Measurements from ENCODE around the gene BRAP.

DNA sequence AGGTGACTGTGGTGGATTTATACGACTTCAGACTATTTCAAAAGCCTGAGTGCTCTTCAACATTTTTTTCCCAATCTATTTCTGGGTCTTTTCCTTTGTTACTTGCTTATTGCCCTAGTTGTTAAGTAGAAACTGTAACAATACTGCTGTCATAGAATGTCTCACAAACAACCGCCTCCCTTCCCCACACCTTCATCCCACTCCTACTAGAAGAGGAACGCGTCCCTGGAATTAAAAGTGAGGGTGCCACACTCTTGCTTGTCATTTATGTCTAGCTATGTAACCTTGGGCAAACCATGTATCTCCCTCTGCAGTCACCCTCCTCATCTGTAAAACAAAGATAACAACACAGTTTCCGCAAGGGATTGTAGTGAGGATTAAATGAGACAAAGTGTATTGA lies 8.6 kb downstream of the BRAP start:
- TF ChIP-seq, protein P1, sequence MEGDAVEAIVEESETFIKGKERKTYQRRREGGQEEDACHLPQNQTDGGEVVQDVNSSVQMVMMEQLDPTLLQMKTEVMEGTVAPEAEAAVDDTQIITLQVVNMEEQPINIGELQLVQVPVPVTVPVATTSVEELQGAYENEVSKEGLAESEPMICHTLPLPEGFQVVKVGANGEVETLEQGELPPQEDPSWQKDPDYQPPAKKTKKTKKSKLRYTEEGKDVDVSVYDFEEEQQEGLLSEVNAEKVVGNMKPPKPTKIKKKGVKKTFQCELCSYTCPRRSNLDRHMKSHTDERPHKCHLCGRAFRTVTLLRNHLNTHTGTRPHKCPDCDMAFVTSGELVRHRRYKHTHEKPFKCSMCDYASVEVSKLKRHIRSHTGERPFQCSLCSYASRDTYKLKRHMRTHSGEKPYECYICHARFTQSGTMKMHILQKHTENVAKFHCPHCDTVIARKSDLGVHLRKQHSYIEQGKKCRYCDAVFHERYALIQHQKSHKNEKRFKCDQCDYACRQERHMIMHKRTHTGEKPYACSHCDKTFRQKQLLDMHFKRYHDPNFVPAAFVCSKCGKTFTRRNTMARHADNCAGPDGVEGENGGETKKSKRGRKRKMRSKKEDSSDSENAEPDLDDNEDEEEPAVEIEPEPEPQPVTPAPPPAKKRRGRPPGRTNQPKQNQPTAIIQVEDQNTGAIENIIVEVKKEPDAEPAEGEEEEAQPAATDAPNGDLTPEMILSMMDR (IDR thresholded peaks at IDR 0.05), result no peak
- no peak for TF ChIP-seq ZFX (IDR thresholded peaks at IDR 0.05; ENCODE audit: borderline replicate concordance)

Data from 22Rv1 (cell line).